Endodermal cell (in vitro differentiated cells): ENCODE data around the gene SHFL. TPM values are rescaled to one million over a fixed set of nuclear protein-coding genes. Genes with fewer than 3 reads are reported as not detected.

Experiments
- DNase-seq: peaks from one replicate; pipeline ENCODE4 v3.0.0-alpha.2; 2017
- H3K27ac ChIP-seq: 2 replicates; pipeline ENCODE4 v1.5.1; 2013; ENCODE audit warnings: mild to moderate bottlenecking, low read depth, low read length, moderate library complexity
- H3K27me3 ChIP-seq: 2 replicates; pipeline ENCODE4 v1.6.1; 2013; ENCODE audit warnings: mild to moderate bottlenecking, low read length, moderate library complexity; ENCODE audit not compliant: insufficient read depth, control insufficient read depth, poor library complexity, severe bottlenecking
- H3K36me3 ChIP-seq: 2 replicates; pipeline ENCODE4 v1.7.0; 2013; ENCODE audit warnings: mild to moderate bottlenecking, low read length, moderate library complexity; ENCODE audit not compliant: control insufficient read depth, insufficient read depth
- H3K4me1 ChIP-seq: one replicate; pipeline ENCODE4 v1.7.0; 2013; ENCODE audit warnings: low read length; ENCODE audit not compliant: control insufficient read depth, insufficient read depth
- H3K4me3 ChIP-seq: 2 replicates; pipeline ENCODE4 v1.5.1; 2013; ENCODE audit warnings: mild to moderate bottlenecking, low read length, moderate library complexity
- H3K9ac ChIP-seq: 2 replicates; pipeline ENCODE4 v1.6.1; 2013; ENCODE audit warnings: mild to moderate bottlenecking, low read length, moderate library complexity; ENCODE audit not compliant: poor library complexity, severe bottlenecking; ENCODE audit errors: extremely low read depth
- H3K9me3 ChIP-seq: 2 replicates; pipeline ENCODE4 v1.6.1; 2013; ENCODE audit warnings: mild to moderate bottlenecking, low read length, moderate library complexity; ENCODE audit not compliant: control insufficient read depth
- H3K27ac Mint-ChIP-seq: 2 replicates; pipeline ENCODE4 v1.8.0; 2020; ENCODE audit warnings: mixed read lengths
- H3K27me3 Mint-ChIP-seq: 2 replicates; pipeline ENCODE4 v1.8.0; 2021; ENCODE audit warnings: mild to moderate bottlenecking, mixed read lengths; ENCODE audit not compliant: insufficient read depth
- H3K36me3 Mint-ChIP-seq: 2 replicates; pipeline ENCODE4 v1.8.0; 2020; ENCODE audit warnings: low read depth, mixed read lengths
- H3K4me1 Mint-ChIP-seq: 2 replicates; pipeline ENCODE4 v1.8.0; 2020; ENCODE audit warnings: mixed read lengths
- H3K4me3 Mint-ChIP-seq: 2 replicates; pipeline ENCODE4 v1.8.0; 2020; ENCODE audit warnings: mild to moderate bottlenecking, moderate library complexity, mixed read lengths
- H3K9me3 Mint-ChIP-seq: 2 replicates; pipeline ENCODE4 v1.8.0; 2020; ENCODE audit warnings: mild to moderate bottlenecking, mixed read lengths
- WGBS, 2 experiments: methylation state at CpG; one replicate each; pipeline versions ENCODE4 v1.1.5 to v1.1.7; 2013; ENCODE audit warnings: missing lambda C conversion rate in 2 of 2, mixed read lengths in 1 of 2; ENCODE audit not compliant: insufficient coverage in 1 of 2, insufficient read length in 1 of 2; 5-methylcytosine and 5-hydroxymethylcytosine counted together
- total RNA-seq, 2 donors: library from RNA; stranded (reverse); fragmentation: NEBNext Ultra II Directional in 1 of 2; extraction: Animal tissue kit (Norgen Biotek cat#: 25700) in 1 of 2; gene quantifications; 2 replicates in 1 of 2; 3 replicates in 1 of 2; pipeline ENCODE4 v1.2.1, GENCODE V29; 2021
- TF ChIP-seq, protein P1 (sequence below): fragments of 200-600 bp; sonication (generic); conservative IDR thresholded peaks from 2 replicates; pipeline ENCODE4 v1.5.0; 2021; ENCODE audit warnings: antibody characterized with exemption, mild to moderate bottlenecking

Gene SHFL
- total RNA-seq, 2 donors from 2014 or later: 8.2 to 15.0 TPM

DNA sequence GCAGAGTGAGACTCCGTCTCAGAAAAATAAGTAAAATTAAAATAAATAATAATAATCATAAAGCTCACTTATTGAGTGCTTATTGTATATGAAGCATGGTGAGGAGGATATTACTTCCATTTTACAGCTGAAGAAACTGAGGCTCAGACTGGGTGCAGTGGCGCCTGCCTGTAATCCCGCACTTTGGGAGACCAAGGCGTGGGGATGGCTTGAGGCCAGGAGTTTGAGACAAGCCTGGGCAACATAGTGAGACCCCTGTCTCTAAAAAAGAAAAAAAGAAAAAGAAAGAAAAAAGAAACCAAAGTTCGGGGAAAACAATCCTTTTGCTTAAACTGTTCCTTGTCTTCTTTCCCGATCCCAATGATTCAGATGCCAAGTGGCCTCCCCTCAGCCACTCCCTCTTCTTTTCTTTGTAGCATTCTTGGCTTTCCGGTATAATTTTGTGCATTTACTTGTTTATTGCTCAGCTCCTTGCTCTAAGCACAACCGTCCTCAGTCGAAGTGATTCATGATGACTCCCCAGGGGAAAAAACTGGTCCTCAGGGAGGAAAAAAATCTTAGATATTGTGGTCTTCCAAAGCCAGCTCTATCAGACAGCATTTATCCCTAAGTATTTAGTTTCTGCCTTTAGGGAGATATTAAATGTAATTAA is 34.5 kb downstream of the SHFL start:
- Histone ChIP-seq H3K36me3 (peaks cover 26% of the 10 kb centered on the region), H3K27ac (no peak overlapping the region), H3K9ac (no peak overlapping the region), H3K4me1 (no peaks in the 10 kb centered on the region), H3K4me3 (no peak overlapping the region), H3K27me3 (no peaks in the 10 kb centered on the region), H3K9me3 (no peaks in the 10 kb centered on the region)
- DNase-seq: no peak
- Mint-ChIP-seq H3K4me1 (no peaks in the 10 kb centered on the region), H3K27me3 (no peaks in the 10 kb centered on the region), H3K27ac (no peak overlapping the region), H3K9me3 (peaks cover 4% of the 10 kb centered on the region), H3K4me3 (no peak overlapping the region), H3K36me3 (peaks cover 21% of the 10 kb centered on the region)
- 86 to 94% methylated on average over 6 to 8 of the region's 9 CpGs for WGBS, 2 experiments
- TF ChIP-seq, protein P1, sequence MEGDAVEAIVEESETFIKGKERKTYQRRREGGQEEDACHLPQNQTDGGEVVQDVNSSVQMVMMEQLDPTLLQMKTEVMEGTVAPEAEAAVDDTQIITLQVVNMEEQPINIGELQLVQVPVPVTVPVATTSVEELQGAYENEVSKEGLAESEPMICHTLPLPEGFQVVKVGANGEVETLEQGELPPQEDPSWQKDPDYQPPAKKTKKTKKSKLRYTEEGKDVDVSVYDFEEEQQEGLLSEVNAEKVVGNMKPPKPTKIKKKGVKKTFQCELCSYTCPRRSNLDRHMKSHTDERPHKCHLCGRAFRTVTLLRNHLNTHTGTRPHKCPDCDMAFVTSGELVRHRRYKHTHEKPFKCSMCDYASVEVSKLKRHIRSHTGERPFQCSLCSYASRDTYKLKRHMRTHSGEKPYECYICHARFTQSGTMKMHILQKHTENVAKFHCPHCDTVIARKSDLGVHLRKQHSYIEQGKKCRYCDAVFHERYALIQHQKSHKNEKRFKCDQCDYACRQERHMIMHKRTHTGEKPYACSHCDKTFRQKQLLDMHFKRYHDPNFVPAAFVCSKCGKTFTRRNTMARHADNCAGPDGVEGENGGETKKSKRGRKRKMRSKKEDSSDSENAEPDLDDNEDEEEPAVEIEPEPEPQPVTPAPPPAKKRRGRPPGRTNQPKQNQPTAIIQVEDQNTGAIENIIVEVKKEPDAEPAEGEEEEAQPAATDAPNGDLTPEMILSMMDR: no peak

DNA sequence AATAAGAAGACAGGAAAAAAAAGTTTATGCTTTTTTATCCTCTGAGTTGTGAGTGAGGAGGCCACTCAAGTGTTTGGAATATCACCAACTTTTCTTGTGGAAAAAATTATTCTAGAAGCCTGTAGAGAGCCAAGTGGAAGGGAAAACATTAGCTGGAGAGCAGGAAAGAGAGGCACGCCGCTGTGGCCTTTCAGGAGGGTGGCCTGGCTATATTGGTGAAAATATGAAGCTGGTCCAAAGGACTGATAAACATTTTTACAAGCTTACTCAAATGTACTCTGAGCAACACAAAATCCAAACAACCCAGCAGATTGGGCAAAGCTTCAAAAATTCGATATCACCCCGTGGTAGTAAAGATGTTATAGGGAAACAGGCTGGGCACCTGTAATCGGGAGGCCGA is 35.9 kb downstream of the SHFL start:
- H3K27me3 ChIP-seq: no peaks in the 10 kb centered on the region
- no peak overlapping the region for H3K27ac Mint-ChIP-seq
- WGBS, 2 experiments: 96% methylated on average over 6 of the region's 6 CpGs; no CpG with 5 or more reads in 1 of the 2 experiments

GRCh38 chr19:10124429-10124828 is 38.3 kb downstream of the SHFL start:
- WGBS, 2 experiments: 85 to 88% methylated on average over 5 to 7 of the region's 7 CpGs

More for the DNA sequence above, 35.9 kb downstream of the SHFL start:
- Mint-ChIP-seq H3K4me1 (no peaks in the 10 kb centered on the region), H3K4me3 (no peak overlapping the region), H3K36me3 (peaks cover 18% of the 10 kb centered on the region), H3K9me3 (peaks cover 4% of the 10 kb centered on the region), H3K27me3 (no peaks in the 10 kb centered on the region)
- Histone ChIP-seq H3K4me1 (no peaks in the 10 kb centered on the region), H3K9me3 (no peaks in the 10 kb centered on the region), H3K36me3 (peaks cover 19% of the 10 kb centered on the region), H3K4me3 (no peak overlapping the region), H3K27ac (no peak overlapping the region), H3K9ac (no peak overlapping the region)
- TF ChIP-seq, protein P1: no peak
- DNase-seq: no peak

More at GRCh38 chr19:10124429-10124828, 38.3 kb downstream of the SHFL start:
- H3K36me3 Mint-ChIP-seq: peaks cover 14% of the 10 kb centered on the region
- Histone ChIP-seq H3K4me3 (no peak overlapping the region), H3K36me3 (peaks cover 11% of the 10 kb centered on the region), H3K9ac (no peak overlapping the region), H3K9me3 (no peaks in the 10 kb centered on the region), H3K27ac (no peak overlapping the region), H3K4me1 (no peaks in the 10 kb centered on the region), H3K27me3 (no peaks in the 10 kb centered on the region)
- no peak overlapping the region for H3K4me3 Mint-ChIP-seq
- no peaks in the 10 kb centered on the region for H3K27me3 Mint-ChIP-seq
- H3K9me3 Mint-ChIP-seq: peaks cover 4% of the 10 kb centered on the region
- DNase-seq: no peak
- no peak overlapping the region for H3K27ac Mint-ChIP-seq
- TF ChIP-seq, protein P1: no peak
- no peaks in the 10 kb centered on the region for H3K4me1 Mint-ChIP-seq
